Neural progenitor cell (in vitro differentiated cells): ENCODE results near the gene MED4.

Experiments used
- CTCF ChIP-seq: fragments of 200-600 bp; sonication (generic); IDR thresholded peaks from 2 replicates; pipeline ENCODE4 v1.5.1; 2017; ENCODE audit warnings: antibody characterized with exemption, mild to moderate bottlenecking
- EZH2 ChIP-seq: fragments of 200-600 bp; sonication (generic); IDR thresholded peaks from 2 replicates; pipeline ENCODE4 v1.6.1; 2017; ENCODE audit warnings: antibody characterized with exemption, mild to moderate bottlenecking, moderate library complexity
- EZH2phosphoT487 ChIP-seq: fragments of 200-600 bp; sonication (generic); IDR thresholded peaks from 2 replicates; pipeline ENCODE4 v1.6.1; 2017; ENCODE audit warnings: antibody characterized with exemption

DNA sequence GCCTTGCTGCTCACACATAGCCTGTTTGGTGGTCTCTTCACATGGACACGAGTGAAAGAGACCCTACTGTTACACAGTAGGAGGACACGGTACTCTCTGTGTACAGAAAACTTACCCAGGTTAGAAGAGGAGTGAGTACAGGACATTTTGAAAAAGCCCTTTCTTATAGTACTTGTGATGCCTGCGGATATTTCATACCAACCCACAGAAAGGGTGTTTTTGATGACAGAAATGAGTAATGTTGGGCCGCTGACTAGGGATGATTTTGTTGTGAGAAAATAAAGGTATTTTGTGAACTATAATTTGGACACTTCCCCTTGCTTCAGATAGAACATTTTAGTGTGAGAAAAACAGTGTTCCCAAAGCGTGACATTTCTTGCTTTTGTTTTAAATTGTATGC, 39.2 kb downstream of the MED4 start:
- TF ChIP-seq CTCF (no peak), EZH2phosphoT487 (no peak), EZH2 (no peak)
